ENCODE results near the gene LKAAEAR1.

- no peak for TF ChIP-seq POLR2A (IDR thresholded peaks at IDR 0.05; ENCODE audit: low read depth, low read length)
- TF ChIP-seq POLR2AphosphoS5 (IDR thresholded peaks at IDR 0.05; ENCODE audit: low read depth, low read length) = no peak
- no peak for TF ChIP-seq PAX5 (IDR thresholded peaks at IDR 0.05; ENCODE audit: insufficient read depth, low read length, severe bottlenecking)
- TF ChIP-seq TAF1 (IDR thresholded peaks at IDR 0.05; ENCODE audit: low read depth, low read length) = no peak
- TF ChIP-seq SPI1 (IDR thresholded peaks at IDR 0.05; ENCODE audit: low read depth, low read length) = no peak
Measured at GRCh38 chr20:64067733-64068307, 16.4 kb downstream of the LKAAEAR1 start.
